HG03039 (cell line): ENCODE data around the gene BRSK2.

ENCODE experiments used
- ATAC-seq: cut with Tn5 transposase; IDR thresholded peaks from one replicate; pipeline ENCODE4 v1.9.1; 2021; ENCODE audit warnings: mild to moderate bottlenecking, moderate library complexity; ENCODE audit not compliant: unreplicated experiment

BRSK2 gene

GRCh38 chr11:1449490-1450243, 59.9 kb downstream of the BRSK2 start:
- no peak for ATAC-seq

- ATAC-seq, result no peak
These were observed 60.7 kb downstream of the BRSK2 start for GRCh38 chr11:1450344-1450875.

- ATAC-seq, result no peak
These were observed 61.4 kb downstream of the BRSK2 start for GRCh38 chr11:1450949-1451710.

GRCh38 chr11:1451781-1452470, 62.2 kb downstream of the BRSK2 start:
- no peak for ATAC-seq

GRCh38 chr11:1452744-1453143, 63.0 kb downstream of the BRSK2 start:
- no peak for ATAC-seq

- no peak for ATAC-seq
These were observed 63.9 kb downstream of the BRSK2 start for GRCh38 chr11:1453611-1454034.

- ATAC-seq, result no peak
These were observed 64.8 kb downstream of the BRSK2 start for GRCh38 chr11:1454576-1454975.

- ATAC-seq, result no peak
These were observed 65.5 kb downstream of the BRSK2 start for GRCh38 chr11:1455032-1455762.

GRCh38 chr11:1455763-1456060, 66.0 kb downstream of the BRSK2 start:
- ATAC-seq, result no peak

- no peak for ATAC-seq
These were observed 66.4 kb downstream of the BRSK2 start for GRCh38 chr11:1456176-1456575.

GRCh38 chr11:1456596-1457325, 67.0 kb downstream of the BRSK2 start:
- no peak for ATAC-seq

- no peak for ATAC-seq
These were observed 67.6 kb downstream of the BRSK2 start for GRCh38 chr11:1457326-1457680.

GRCh38 chr11:1457856-1458255, 68.1 kb downstream of the BRSK2 start:
- no peak for ATAC-seq

GRCh38 chr11:1458340-1459218, 68.8 kb downstream of the BRSK2 start:
- no peak for ATAC-seq

- no peak for ATAC-seq
These were observed 69.5 kb downstream of the BRSK2 start for GRCh38 chr11:1459219-1459575.

GRCh38 chr11:1459764-1460395, 70.1 kb downstream of the BRSK2 start:
- ATAC-seq, result no peak

GRCh38 chr11:1460396-1460985, 70.8 kb downstream of the BRSK2 start:
- no peak for ATAC-seq

- no peak for ATAC-seq
These were observed 71.5 kb downstream of the BRSK2 start for GRCh38 chr11:1460986-1461825.
